ENCODE measurements around the gene ZSWIM7.

Gene ZSWIM7

GRCh38 chr17:15999141-15999973, at the start of gene ZSWIM7, which contains the start of gene TTC19:
ZSWIM7 (minus strand) TSS chr17:15999704; CDS start chr17:15999594, 110 bp downstream.
TTC19 (plus strand) TSS chr17:15999824; CDS start chr17:15999849, 25 bp downstream.
- peak; percentile 93 for DNase-seq

- DNase-seq = no peak
Measured at GRCh38 chr17:16048811-16049449, 49.4 kb upstream of the ZSWIM7 start.

GRCh38 chr17:16046966-16047365, 47.5 kb upstream of the ZSWIM7 start:
- no peak for DNase-seq

GRCh38 chr17:16044487-16044886, 45.0 kb upstream of the ZSWIM7 start:
- DNase-seq = no peak

- no peak for DNase-seq
Measured at GRCh38 chr17:16040710-16041251, 41.3 kb upstream of the ZSWIM7 start.

GRCh38 chr17:16037636-16038035, 38.1 kb upstream of the ZSWIM7 start:
- no peak for DNase-seq

GRCh38 chr17:16036261-16036660, 36.8 kb upstream of the ZSWIM7 start:
- DNase-seq = no peak

- DNase-seq = no peak
Measured at GRCh38 chr17:16033729-16034349, 34.3 kb upstream of the ZSWIM7 start.

GRCh38 chr17:16027708-16028584, 28.4 kb upstream of the ZSWIM7 start:
- peak; percentile 56 for DNase-seq

GRCh38 chr17:16026895-16027294, 27.4 kb upstream of the ZSWIM7 start:
- no peak for DNase-seq

GRCh38 chr17:16025202-16025601, 25.7 kb upstream of the ZSWIM7 start:
- no peak for DNase-seq

GRCh38 chr17:16023881-16024280, 24.4 kb upstream of the ZSWIM7 start:
- DNase-seq = no peak

- no peak for DNase-seq
Measured at GRCh38 chr17:16019347-16019746, 19.8 kb upstream of the ZSWIM7 start.

GRCh38 chr17:16013943-16014407, 14.5 kb upstream of the ZSWIM7 start:
- DNase-seq = no peak

GRCh38 chr17:16007439-16007838, 7.9 kb upstream of the ZSWIM7 start:
- DNase-seq = no peak

GRCh38 chr17:16005636-16006035, 6.1 kb upstream of the ZSWIM7 start:
- no peak for DNase-seq

GRCh38 chr17:16003841-16004240, 4.3 kb upstream of the ZSWIM7 start:
- no peak for DNase-seq

GRCh38 chr17:16002708-16003260, 3.3 kb upstream of the ZSWIM7 start:
- DNase-seq = no peak

- no peak for DNase-seq
Measured at GRCh38 chr17:16001226-16001897, 1.9 kb upstream of the ZSWIM7 start.

GRCh38 chr17:15999974-16000827, 697 bp upstream of the ZSWIM7 start:
- no peak for DNase-seq

Measured in stimulated activated CD4-positive, alpha-beta T cell treated with anti-CD3 and anti-CD28 coated beads, Interleukin-4, amount 100 ng/mL, for 1 hour (primary cell).